ENCODE data around the gene MYRF.

DNA sequence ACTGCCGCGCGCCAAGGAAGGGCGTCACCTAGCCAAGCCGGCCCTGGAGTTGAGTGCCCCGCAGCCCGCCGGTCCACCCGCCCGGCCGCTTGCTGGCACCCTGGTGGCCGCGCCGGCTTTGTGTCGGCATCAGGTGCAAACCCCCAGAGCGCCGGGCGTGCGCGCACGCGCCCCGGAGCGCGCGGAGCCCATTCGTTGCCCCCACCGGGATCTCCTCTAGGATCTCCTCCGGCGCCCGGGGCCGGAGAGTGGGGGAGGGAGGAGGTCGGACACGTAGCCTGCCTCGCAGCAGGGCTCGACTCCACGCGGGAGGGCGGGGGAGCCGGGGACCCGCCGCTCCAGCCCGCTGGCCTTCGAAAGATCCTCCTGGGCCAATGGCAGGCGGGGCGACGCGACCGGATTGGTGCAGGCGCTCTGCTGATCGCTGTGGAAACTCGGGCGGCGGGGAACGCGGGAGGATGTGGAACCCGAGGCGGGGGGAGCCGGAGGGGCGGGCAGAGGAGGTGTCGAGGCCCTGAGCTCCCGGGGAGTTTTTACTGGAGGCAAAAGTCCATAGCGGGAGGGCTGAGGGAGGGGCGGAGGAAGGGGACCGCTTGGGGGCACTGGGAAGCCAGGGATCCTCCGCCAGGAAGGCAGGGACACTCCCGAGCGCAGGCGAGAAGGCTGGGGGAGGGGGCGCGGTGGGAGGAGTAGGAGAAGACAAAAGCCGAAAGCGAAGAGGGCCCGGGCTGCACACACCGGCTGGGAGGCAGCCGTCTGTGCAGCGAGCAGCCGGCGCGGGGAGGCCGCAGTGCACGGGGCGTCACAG, 75.3 kb downstream of the MYRF start, which contains the start of gene FADS2:
- TF ChIP-seq, protein P1, sequence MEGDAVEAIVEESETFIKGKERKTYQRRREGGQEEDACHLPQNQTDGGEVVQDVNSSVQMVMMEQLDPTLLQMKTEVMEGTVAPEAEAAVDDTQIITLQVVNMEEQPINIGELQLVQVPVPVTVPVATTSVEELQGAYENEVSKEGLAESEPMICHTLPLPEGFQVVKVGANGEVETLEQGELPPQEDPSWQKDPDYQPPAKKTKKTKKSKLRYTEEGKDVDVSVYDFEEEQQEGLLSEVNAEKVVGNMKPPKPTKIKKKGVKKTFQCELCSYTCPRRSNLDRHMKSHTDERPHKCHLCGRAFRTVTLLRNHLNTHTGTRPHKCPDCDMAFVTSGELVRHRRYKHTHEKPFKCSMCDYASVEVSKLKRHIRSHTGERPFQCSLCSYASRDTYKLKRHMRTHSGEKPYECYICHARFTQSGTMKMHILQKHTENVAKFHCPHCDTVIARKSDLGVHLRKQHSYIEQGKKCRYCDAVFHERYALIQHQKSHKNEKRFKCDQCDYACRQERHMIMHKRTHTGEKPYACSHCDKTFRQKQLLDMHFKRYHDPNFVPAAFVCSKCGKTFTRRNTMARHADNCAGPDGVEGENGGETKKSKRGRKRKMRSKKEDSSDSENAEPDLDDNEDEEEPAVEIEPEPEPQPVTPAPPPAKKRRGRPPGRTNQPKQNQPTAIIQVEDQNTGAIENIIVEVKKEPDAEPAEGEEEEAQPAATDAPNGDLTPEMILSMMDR (IDR thresholded peaks at IDR 0.05): peak in 2 of 6 experiments; percentile 6 to 10
- no peak for TF ChIP-seq POLR2A (IDR thresholded peaks at IDR 0.05)
